Stimulated activated CD8-positive, alpha-beta memory T cell treated with anti-CD3 and anti-CD28 coated beads, Interleukin-7, amount 100 ng/mL, for 24 hours (primary cell): Measurements from ENCODE around the gene SUN1.

Experiments used
- DNase-seq: peaks from one replicate; pipeline ENCODE4 v3.0.0-alpha.2; 2020; ENCODE audit warnings: low read depth

Gene SUN1

DNA sequence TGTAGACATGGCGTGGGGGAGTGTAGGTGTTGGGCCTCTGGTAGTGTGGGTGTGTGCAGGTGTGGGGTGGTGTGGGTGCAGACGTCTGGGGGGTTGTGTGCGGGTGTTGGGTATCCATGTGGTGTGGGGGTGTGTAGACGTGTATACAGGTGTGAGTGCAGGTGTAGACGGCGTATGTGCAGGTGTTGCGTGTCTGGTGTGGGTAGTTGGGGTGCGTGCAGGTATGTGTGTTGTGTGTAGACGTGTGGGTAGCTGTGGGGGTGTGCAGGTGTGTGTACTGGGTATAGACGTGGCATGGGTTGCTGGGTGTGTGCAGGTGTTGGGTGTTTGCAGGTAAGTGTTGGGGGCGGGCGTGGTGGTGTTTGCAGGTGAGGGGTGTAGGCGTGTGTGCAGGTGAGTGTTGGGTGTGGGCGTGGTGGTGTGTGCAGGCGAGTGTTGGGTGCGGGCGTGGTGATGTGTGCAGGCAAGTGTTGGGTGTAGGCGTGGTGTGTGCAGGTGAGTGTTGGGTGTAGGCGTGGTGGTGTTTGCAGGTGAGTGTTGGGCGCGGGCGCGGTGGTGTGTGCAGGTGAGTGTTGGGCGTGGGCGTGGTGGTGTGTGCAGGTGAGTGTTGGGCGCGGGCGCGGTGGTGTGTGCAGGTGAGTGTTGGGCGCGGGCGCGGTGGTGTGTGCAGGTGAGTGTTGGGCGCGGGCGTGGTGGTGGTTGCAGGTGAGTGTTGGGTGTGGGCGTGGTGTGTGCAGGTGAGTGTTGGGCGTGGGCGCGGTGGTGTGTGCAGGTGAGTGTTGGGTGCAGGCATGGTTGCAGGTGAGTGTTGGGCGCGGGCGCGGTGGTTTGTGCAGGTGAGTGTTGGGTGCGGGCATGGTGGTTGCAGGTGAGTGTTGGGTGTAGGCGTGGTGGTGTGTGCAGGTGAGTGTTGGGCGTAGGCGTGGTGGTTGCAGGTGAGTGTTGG lies 60.6 kb downstream of the SUN1 start:
- DNase-seq = no peak

DNA sequence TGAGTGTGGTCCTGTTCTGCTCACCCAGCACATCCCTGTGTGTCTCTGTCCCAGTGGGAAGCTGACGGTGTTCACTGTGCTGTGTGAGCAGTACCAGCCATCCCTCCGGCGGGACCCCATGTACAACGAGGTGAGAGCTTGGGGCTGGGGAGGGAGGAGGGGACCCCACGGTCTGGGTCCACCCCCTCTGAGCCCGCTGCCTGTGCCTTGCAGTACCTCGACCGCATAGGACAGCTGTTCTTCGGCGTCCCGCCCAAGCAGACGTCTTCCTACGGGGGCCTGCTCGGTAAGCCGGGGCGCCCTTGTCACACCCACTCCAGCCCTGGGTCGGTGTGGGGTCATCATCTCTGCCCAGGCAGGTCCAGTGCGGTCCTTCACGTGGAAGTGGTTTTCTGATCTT lies 61.4 kb downstream of the SUN1 start:
- DNase-seq = no peak

DNA sequence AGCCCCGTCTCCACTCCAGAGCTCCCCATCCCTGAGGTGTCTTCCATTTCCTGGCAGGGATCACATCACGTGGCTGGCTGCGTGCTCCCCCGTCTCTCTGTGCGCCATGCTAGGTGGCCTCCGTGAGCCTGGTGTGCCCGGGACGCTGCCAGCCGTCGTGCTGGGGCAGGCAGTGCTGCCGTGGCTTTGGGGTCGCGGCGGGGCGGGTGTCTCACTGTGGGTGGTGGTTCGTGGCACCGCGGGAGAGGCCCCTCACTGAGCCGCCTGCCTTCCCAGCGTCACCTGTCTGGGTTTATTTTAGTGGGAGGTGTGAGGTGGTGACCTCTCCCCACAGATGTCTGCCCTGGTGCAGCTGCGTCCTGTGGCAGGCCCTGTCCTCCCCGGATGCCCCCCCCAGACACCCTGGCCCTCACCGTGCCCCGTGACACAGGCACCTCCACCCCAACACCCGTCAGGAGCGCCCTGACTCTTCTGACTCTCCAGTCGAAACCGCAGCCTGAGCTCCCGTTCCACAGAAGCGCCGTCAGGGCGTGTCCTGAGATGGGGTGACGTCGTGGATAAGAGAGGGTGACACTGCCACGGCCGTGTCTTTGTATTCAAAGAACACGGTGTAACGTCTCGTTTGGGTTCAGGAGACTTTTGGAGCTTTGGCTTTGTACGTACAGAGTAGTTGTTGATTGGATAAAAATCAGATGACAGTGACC lies 62.0 kb downstream of the SUN1 start:
- DNase-seq = no peak

DNA sequence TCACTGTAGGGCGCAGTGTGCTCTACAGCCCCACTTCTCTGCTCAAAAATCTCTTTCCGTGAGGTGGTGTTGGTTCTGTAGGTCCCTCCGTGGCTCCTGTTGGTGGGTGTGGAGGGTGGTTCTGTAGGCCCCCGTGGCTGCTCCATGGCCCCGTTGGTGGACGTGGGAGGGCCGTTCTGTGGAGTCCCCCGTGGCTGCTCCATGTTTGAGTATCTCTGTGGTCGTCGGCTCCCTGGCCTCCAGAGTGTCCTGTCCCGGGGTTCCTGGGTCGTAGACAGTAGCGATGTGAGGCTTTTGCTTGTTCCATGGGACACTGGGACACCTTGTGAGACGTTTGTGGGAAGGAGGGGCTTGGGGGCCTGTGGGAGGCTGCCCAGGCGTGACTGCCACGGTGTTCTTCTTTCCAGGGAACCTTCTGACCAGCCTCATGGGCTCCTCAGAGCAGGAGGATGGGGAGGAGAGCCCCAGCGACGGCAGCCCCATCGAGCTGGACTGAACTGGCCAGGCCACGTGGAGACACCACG lies 62.7 kb downstream of the SUN1 start:
- DNase-seq = no peak

DNA sequence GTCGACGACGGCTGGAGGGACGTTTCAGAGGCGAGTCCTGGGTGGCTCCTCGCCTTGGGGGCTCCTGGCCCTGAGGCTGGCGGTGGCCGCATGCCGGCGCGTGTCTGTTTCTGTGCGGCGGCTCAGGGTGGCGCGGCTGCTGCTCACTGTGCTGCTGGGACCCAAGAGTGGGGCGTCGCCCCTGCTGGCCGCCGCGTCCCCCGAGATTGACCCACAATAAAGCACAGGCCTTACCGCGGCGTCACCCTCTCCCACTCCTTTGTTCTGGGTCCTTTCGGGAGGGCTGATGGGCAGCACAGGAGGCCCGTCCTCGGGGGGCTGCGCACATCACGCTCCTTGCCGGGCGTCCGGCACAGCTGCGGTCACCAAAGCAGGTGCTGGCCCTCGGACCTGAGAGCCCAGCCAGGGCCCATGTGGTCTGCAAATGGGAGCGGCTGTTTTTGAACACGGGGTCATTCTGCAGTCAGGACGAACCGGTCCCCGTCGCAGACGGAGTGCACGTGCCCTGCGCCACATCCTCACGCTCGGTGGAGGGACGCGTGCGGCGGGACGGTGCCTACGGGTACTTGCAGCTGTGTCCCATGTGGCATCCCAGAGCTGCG lies 63.3 kb downstream of the SUN1 start:
- no peak for DNase-seq

DNA sequence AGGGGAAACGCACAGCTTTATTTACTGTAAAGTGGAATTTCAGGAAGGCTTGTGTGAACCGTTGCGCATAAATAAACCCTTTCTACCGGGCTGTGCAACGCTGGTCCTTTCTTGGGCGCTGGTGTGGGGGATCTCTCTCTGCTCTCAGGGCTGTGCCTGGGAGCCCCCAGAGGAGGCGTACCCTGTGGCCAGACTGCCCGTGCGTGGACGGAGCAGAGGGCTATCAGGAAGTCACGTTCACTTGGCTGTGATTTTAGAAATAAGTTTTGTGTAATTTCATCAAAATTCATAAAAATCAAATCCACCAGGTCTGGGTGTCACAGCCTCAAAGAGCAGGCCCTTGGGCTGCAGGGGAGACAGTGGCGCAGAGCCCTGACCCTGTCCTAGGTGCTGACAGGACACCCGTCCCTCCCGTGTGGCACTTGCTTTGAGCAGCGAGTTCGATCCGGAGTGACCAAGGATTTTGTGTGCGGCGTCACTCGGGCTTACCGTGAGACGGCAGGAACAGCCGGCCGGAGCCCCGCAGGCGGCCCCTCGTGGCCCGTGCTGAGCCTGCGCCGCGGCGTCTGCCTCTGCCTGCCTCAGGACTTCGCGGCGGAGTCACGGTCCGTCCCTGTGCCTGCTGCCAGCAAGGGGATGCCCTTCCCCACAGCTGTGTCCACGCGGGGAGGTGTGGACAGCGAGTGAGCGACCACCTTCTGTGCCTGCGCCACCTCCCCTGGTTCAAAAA lies 64.2 kb downstream of the SUN1 start:
- DNase-seq = no peak

DNA sequence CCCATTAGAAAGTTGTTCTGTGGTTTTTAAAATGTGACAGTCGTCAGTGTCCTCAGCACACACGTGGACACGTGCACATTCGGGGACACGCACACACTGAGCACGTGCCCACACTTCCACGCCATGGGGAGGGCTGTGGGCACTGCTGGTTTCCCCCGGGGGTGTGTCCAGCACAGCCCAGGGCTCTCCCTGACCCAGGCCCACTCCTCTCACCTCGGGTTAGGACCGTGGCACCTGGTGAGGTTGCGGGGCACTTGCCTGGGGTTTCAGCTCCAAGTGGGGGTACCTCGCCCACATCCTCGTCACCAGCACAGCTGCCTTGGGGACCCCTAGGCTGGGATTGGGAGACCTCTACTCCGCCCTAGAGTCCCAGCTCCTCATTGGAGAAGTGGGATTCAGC lies 64.8 kb downstream of the SUN1 start:
- no peak for DNase-seq

DNA sequence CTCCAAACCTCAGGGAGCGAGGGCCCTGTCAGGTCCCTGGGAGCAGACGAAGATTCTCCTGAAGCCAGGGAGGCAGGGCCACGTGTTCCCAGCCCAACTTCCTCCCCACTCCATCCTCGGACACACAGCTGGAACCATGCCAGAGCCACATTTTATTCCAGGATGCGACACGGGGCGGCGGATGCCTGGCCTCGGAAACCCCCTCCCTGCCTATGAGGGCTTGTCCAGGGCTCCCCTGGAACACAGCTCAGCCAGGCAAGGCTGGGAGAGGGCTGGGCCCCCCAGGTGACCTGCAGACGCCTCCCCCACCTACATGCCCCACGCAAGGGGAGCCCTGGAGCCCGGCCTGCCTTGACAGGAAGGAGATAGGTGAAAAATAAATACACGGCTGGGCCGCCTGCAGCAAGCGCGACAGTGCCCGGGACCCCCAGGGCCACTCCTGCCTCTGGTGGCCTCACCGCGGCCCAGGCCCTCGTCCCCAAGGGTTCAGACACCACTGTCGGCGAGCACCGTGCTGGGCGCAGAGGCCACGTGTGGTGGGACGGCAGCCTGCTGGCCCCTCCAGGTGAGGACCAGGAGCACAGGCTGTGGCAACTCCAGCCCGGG lies 65.6 kb downstream of the SUN1 start:
- no peak for DNase-seq

DNA sequence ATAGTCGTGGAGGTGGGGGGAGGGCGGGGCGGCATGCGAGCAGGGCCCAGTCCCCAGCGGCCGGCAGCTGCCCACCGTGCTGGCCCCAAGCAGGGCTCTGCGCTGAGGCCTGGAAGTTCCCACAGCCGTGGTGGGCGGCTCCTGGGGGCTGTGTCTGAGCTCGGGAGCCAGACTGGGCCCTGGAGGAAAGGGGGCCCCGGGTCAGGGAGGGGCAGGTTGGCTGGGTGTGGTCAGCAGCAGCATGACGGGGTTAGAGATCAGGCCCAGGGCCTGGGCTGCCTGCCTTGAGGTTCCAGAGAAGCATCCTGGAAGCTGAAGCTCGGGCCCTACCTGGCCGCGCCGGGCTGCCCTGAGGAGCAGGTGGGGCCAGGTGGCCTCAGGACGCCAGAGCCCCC lies 66.2 kb downstream of the SUN1 start:
- no peak for DNase-seq

DNA sequence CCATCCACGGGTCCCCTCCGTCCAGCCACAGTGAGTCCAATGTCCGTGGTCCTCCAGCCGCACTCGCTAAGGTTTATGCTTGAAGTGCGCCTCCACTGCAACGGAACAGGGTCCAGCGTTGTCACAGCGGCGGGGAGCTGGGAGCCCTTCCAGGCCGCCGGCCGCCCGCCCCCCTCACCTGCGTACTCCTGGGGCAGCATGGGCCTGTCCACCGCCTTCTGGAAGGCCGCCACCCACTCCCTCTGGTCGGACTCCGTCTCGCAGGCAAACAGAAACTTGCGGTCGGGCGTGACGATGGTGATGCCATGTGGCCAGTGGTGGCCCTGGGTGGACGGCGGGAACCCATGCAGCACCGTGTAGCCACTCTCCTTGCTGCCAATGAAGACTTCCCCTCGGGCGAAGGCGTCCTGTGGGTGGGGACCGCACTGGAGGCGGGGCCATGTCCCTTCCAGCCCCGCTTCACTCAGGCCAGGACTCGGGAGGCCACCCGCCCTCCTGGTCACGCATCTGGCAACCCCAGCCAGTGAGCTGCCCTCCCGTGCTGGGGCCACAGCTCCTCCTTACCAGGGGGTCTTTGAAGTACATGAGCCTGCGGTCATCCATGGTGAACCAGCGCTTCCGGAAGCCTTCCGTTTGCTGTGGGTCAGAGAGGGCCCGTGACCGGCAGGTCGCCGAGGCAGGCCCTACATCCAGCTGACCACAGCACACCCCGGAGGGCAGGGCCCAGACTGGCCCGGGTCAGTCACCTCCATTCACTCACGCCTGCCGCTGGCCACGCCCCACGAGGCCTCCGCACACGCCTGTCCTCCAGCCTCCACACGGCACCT lies 66.8 kb downstream of the SUN1 start:
- no peak for DNase-seq

DNA sequence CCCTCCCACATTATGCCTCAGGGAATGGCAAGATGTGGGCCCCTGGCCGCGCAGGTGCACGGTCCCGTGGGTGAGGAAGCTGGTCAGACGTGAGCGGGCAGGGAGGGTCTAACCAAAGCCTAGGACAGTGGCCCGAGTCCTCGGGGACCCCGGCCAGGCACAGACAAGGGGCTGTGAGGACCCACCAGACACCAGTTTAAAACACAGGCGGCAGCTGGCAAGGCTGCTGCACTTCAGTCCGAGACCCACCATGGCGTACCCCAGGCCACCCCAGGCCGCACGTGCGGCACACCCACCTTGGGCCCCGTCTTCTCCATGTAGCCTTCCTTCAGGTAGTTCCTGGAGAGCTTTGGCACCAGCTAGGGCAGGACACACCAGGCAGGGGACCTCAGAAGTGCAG lies 67.5 kb downstream of the SUN1 start:
- no peak for DNase-seq

DNA sequence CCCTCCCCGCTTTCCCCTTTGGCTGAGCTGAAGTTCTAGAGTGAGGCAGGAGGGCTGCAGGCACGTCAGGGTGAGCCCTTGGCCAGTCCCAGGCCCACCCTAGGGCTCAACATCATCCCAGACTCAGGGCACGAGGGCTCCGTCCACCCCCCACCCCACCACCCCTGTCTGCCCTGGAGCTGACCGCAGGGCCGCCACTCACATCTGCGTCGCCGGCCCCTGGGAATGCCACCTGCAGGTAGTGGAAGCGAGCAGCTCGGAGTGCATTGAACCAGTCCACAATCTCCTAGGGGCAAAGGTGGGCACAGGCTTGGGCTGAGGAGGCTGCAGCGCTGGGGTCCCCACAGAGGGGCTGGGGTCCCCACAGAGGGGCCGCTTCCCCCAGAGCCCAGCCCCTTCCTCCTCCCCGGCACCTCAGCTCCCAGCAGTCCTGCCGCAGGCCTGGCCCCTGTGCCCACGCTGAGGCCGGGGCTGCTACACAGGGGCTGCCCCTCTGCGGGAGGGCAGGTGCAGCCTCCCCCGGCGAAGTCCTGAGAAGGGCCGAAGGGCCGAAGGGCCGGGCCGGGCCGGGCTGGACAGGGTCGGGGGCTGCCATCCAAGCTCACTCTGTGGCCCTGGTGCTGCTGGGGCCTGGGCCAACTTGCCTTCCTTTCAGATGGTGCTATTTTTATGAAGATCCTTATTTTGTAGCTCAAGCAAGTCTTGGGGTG lies 68.2 kb downstream of the SUN1 start:
- no peak for DNase-seq

DNA sequence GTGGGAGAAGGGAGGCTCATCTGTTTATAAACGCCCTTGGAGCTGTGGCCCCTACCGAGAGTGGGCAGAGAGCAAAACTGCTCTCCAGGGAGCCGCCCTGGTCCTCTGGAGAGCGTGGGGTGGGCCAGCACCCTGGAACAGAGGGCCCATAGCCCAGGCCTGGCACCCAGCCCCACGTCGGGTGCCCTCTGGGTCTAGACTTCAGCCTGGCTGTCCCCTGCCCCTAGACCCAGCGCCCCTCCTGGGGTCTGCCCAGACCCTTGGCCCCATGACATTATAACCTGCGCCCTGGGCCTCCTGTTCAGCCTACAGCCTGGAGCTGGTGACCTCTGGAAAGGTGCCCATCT lies 68.7 kb downstream of the SUN1 start:
- no peak for DNase-seq

DNA sequence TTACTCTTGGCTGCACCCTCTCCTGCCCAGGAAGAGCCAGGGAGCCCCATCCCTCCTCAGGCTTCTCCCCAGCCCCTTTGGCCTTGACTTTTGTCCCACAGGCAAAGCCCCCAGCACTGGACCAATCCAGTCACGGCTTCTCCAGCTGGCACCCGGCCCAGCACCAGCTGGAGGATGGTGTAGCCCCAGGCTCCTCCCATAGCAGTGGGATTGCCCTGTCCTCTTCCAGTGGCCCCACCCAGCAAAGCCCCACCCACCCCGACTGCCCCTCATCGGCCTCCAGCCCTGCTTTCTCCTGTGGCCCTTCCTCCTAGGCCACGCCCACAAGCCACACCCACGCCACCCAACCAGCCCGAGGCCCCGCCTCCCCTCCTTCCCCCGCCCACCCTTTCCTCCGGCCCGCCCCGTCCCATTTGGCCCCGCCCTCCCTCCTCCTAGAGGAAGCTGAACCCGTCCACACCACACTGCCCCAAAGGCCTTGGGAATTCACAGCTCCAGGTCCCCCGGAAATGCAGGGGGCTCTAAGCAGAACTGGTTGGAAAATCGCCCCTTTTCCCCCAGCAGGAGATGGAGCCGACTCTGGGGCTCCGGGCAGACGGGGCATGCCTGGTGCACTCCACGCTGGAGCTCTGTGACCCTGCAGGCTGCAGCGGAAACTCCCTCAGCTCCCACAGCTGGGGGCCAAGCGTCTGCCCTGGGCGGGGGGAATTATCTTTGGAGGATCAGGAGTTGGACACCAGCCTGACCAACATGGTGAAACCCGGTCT lies 69.3 kb downstream of the SUN1 start:
- no peak for DNase-seq

DNA sequence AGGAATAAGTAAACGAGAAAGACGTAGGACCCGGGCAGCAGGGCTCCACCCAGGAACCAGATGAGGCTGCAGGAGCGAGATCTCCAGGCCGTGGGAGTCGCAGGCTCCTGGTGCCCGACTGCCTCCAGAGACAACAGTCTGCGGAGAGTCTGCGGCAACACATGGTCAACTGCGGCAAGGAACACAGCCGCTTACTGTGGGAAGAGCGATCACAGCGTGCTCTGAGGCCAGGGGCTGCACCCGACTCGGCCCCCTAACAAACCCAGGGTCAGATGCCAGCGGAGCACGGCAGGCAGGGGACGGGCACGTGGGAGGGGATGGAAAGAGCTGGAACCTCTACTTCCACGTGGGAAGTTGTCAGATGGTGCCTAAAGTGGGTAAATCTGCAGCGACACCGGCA lies 70.7 kb downstream of the SUN1 start:
- no peak for DNase-seq

DNA sequence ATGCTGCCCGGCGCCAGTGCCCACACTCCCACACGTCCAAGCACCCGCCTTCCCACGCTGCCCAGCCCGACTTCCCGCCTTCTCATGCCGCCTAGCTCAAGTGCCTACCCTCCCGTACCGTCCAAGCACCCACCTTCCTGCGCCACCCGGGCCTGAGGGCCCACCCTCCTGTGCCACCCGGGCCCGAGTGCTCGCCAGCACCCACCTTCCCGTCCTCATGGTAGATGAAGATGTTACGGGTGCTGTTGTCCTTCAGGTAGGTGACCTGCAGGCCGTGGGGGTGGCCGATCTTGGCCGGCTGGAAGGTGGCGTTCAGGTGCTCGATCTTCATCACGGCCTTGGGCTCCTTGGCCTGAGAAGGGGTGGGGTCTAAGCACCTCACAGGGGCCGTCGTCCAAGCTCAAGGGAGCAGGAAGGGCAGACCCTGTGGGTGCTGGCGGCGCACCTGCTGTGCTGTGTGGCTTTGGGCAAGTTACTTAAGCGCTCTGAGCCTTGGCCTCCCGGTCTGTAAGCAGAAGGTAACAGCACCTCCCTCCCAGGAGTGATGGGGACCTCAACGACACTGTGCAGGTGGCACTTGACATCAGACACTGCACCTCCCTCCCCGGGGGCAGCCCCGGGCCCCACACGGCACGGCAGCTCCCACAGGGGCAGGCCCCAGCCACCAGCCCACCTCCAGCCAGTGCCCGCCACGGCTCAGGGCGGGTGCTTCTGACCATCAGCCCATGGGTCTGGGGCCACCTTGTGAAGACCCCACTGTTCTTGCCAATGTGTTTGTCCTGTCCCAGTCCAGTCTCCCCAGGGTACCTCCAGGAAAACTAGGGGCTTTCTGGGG lies 71.9 kb downstream of the SUN1 start:
- DNase-seq = no peak

DNA sequence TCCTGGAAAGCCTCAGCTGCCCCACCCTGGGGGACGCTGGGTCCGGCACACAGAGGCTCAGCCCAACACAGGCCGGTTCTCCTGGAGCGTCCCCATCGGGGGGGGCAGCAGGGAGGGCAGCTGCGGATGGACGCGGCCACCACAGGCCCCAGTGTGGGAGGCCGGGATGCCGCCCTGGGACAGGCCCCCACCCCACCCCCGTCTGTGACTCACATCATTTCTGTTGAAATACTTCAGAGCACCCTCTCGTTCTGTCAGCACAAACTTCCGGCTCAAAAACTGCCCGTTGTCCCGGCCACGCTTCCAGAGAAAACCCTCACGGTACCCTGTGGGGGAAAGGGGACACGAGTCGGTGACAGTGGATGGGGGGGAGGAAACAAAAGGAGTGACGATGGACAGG lies 72.6 kb downstream of the SUN1 start:
- DNase-seq = no peak

DNA sequence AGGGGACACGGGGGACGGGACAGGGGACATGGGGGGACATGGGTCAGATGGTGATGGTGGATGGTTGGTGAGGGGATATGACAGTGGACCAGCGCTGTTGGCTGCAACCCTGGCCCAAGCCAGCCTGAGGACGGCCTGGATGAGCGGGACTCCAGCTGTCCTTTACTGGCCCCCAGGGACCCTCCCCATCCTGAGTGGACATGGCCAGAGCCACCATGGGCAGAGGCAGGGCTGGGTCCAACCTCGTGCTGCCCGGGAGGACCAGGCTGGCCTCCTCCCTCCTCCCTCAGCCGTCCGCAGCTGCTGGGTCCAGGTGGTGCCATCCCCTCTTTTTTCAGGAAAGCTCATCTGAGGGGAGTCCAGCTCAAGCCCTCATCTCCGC lies 74.5 kb downstream of the SUN1 start:
- DNase-seq = no peak
